ENCODE measurements around the gene ELK3. TPM values are rescaled to one million over a fixed set of nuclear protein-coding genes. Genes with fewer than 3 reads are reported as not detected.

ELK3 gene
- total RNA-seq, 1 experiment from 2014 or later, result 9.4 TPM

- H3K4me1 ChIP-seq (ENCODE audit: insufficient read depth, low read length), result peaks cover 6% of the 10 kb centered on the region; the same call in 1 of the 2 replicates
- H2BK120ac ChIP-seq (ENCODE audit: low read depth, low read length, poor library complexity, severe bottlenecking), result no peak overlapping the region
- Mint-ChIP-seq H3K9me3 (no peaks in the 10 kb centered on the region), H3K4me1 (peaks cover 39 to 45% of the 10 kb centered on the region in 2 experiments), H3K27ac (no peak overlapping the region), H3K36me3 (ENCODE audit: insufficient read depth in 1 of 3, low read depth in 3 of 3) (no peaks in the 10 kb centered on the region), H3K27me3 (ENCODE audit: low read depth) (no peaks in the 10 kb centered on the region), H3K4me3 (no peak overlapping the region)
- no peak overlapping the region for H3K9ac ChIP-seq (ENCODE audit: extremely low read depth, insufficient read length, low read length)
- no peak overlapping the region for H2AFZ ChIP-seq (ENCODE audit: low read length)
- no peak overlapping the region for H4K5ac ChIP-seq (ENCODE audit: insufficient read length, low read depth, low read length)
- H2BK12ac ChIP-seq (ENCODE audit: insufficient read length, low read depth, low read length), result no peak overlapping the region
- no peaks in the 10 kb centered on the region for H3K79me1 ChIP-seq (ENCODE audit: insufficient read depth, low read depth, low read length, poor library complexity, severe bottlenecking)
- no peaks in the 10 kb centered on the region for H3K9me3 ChIP-seq (ENCODE audit: control insufficient read depth, low read depth, low read length)
- no peak overlapping the region for H2BK5ac ChIP-seq (ENCODE audit: insufficient read length, low read length)
- H3K27ac ChIP-seq (ENCODE audit: insufficient read length, low read depth, low read length), result no peak overlapping the region
- H4K8ac ChIP-seq (replicated peaks; ENCODE audit: insufficient read length, low read depth, low read length), result no peak overlapping the region
- no peak for DNase-seq
- no peak overlapping the region for H3K23ac ChIP-seq (ENCODE audit: insufficient read length, low read depth, low read length)
- H3K18ac ChIP-seq (ENCODE audit: insufficient read length, low read depth, low read length), result no peak overlapping the region
- no peak overlapping the region for H3K56ac ChIP-seq (ENCODE audit: insufficient read length, low read depth, low read length)
- no peak overlapping the region for H3K4me2 ChIP-seq (ENCODE audit: insufficient read depth, insufficient read length, low read length)
- no CpG with 5 or more reads among the region's 10 CpGs for WGBS (ENCODE audit: extremely low coverage, insufficient read length, low lambda C conversion rate)
- H3K27me3 ChIP-seq (ENCODE audit: insufficient read depth, low read length), result no peaks in the 10 kb centered on the region
- no peaks in the 10 kb centered on the region for H4K20me1 ChIP-seq (ENCODE audit: control insufficient read depth, insufficient read depth, insufficient read length)
- H2AK5ac ChIP-seq (ENCODE audit: insufficient read length, low read length), result no peak overlapping the region
- H4K91ac ChIP-seq (ENCODE audit: insufficient read length, low read depth, low read length), result no peak overlapping the region
- H3K23me2 ChIP-seq (ENCODE audit: insufficient read length, low read depth, low read length, poor library complexity, severe bottlenecking), result no peaks in the 10 kb centered on the region
- no peak overlapping the region for H3K14ac ChIP-seq (ENCODE audit: insufficient read depth, low read length)
- H3K79me2 ChIP-seq (ENCODE audit: insufficient read depth, low read length), result no peaks in the 10 kb centered on the region
- H3K4ac ChIP-seq (ENCODE audit: low read depth, low read length), result no peak overlapping the region
- no peak overlapping the region for H3T11ph ChIP-seq (ENCODE audit: low read length)
- no peak overlapping the region for H2BK15ac ChIP-seq (ENCODE audit: low read depth, low read length)
- TF ChIP-seq CTCF (conservative IDR thresholded peaks at IDR 0.05), result no peak
- no peak overlapping the region for H2BK20ac ChIP-seq (ENCODE audit: low read depth, low read length, poor library complexity, severe bottlenecking)
Observed at GRCh38 chr12:96212456-96213375, 18.5 kb downstream of the ELK3 start.

Measured in H9 (cell line).